HEK293 (cell line): ENCODE results near the gene TBX3.

Experiments
- FEZF1 ChIP-seq: fragments of 450-650 bp; formaldehyde crosslinking; IDR thresholded peaks from 2 replicates; pipeline ENCODE4 v1.5.1; 2016; ENCODE audit warnings: missing biosample characterization, missing genetic modification characterization
- GLIS2 ChIP-seq: fragments of 450-650 bp; formaldehyde crosslinking; IDR thresholded peaks from 2 replicates; pipeline ENCODE4 v1.5.1; 2016; ENCODE audit warnings: missing biosample characterization, missing genetic modification characterization
- KLF1 ChIP-seq: fragments of 450-650 bp; formaldehyde crosslinking; IDR thresholded peaks from 2 replicates; pipeline ENCODE4 v1.5.1; 2016; ENCODE audit warnings: missing biosample characterization, missing genetic modification characterization
- OVOL3 ChIP-seq: fragments of 450-650 bp; formaldehyde crosslinking; IDR thresholded peaks from 2 replicates; pipeline ENCODE4 v1.5.1; 2016; ENCODE audit warnings: missing biosample characterization, missing genetic modification characterization
- SP7 ChIP-seq: fragments of 450-650 bp; formaldehyde crosslinking; IDR thresholded peaks from 2 replicates; pipeline ENCODE4 v1.5.1; 2016; ENCODE audit warnings: missing biosample characterization, missing genetic modification characterization
- ZEB2 ChIP-seq: fragments of 450-650 bp; formaldehyde crosslinking; IDR thresholded peaks from 2 replicates; pipeline ENCODE4 v1.5.1; 2016; ENCODE audit warnings: missing biosample characterization, missing genetic modification characterization
- ZFP41 ChIP-seq: fragments of 450-650 bp; formaldehyde crosslinking; IDR thresholded peaks from 2 replicates; pipeline ENCODE4 v1.5.1; 2016; ENCODE audit warnings: missing biosample characterization, missing genetic modification characterization, borderline replicate concordance
- ZFP69B ChIP-seq: fragments of 450-650 bp; formaldehyde crosslinking; IDR thresholded peaks from 2 replicates; pipeline ENCODE4 v1.5.1; 2016; ENCODE audit warnings: missing biosample characterization, missing genetic modification characterization
- ZIC2 ChIP-seq: fragments of 450-650 bp; formaldehyde crosslinking; IDR thresholded peaks from 2 replicates; pipeline ENCODE4 v1.5.1; 2016; ENCODE audit warnings: missing biosample characterization, missing genetic modification characterization
- ZNF10 ChIP-seq: fragments of 450-650 bp; formaldehyde crosslinking; IDR thresholded peaks from 2 replicates; pipeline ENCODE4 v1.5.1; 2017; ENCODE audit warnings: missing biosample characterization, missing genetic modification characterization
- ZNF146 ChIP-seq: fragments of 450-650 bp; formaldehyde crosslinking; IDR thresholded peaks from 2 replicates; pipeline ENCODE4 v1.5.1; 2016; ENCODE audit warnings: missing biosample characterization, missing genetic modification characterization
- ZNF174 ChIP-seq: fragments of 450-650 bp; formaldehyde crosslinking; IDR thresholded peaks from 2 replicates; pipeline ENCODE4 v1.5.0; 2017; ENCODE audit warnings: missing biosample characterization, mild to moderate bottlenecking, missing genetic modification characterization
- ZNF19 ChIP-seq: fragments of 450-650 bp; formaldehyde crosslinking; IDR thresholded peaks from 2 replicates; pipeline ENCODE4; 2016; ENCODE audit warnings: missing biosample characterization, missing genetic modification characterization, low read depth
- ZNF221 ChIP-seq: fragments of 450-650 bp; formaldehyde crosslinking; IDR thresholded peaks from 2 replicates; pipeline ENCODE4 v1.5.1; 2017; ENCODE audit warnings: missing biosample characterization, missing genetic modification characterization, borderline replicate concordance
- ZNF324 ChIP-seq: fragments of 450-650 bp; formaldehyde crosslinking; IDR thresholded peaks from 2 replicates; pipeline ENCODE4 v1.5.1; 2016; ENCODE audit warnings: missing biosample characterization, missing genetic modification characterization
- ZNF335 ChIP-seq: fragments of 450-650 bp; formaldehyde crosslinking; conservative IDR thresholded peaks from 2 replicates; pipeline ENCODE4 v1.5.1; 2016; ENCODE audit warnings: missing biosample characterization, missing genetic modification characterization
- ZNF341 ChIP-seq: fragments of 450-650 bp; formaldehyde crosslinking; IDR thresholded peaks from 2 replicates; pipeline ENCODE4; 2016; ENCODE audit warnings: low read depth, missing biosample characterization, missing genetic modification characterization
- ZNF423 ChIP-seq: fragments of 450-650 bp; formaldehyde crosslinking; IDR thresholded peaks from 2 replicates; pipeline ENCODE4 v1.5.1; 2016; ENCODE audit warnings: missing biosample characterization, missing genetic modification characterization
- ZNF433 ChIP-seq: fragments of 450-650 bp; formaldehyde crosslinking; IDR thresholded peaks from 2 replicates; pipeline ENCODE4 v1.5.1; 2016; ENCODE audit warnings: missing biosample characterization, missing genetic modification characterization, low read depth
- ZNF549 ChIP-seq: fragments of 450-650 bp; IDR thresholded peaks from 2 replicates; pipeline ENCODE4 v1.5.1; 2018; ENCODE audit warnings: missing biosample characterization, missing genetic modification characterization, mild to moderate bottlenecking, inconsistent platforms, moderate library complexity
- ZNF555 ChIP-seq: fragments of 450-650 bp; formaldehyde crosslinking; conservative IDR thresholded peaks from 2 replicates; pipeline ENCODE4 v1.5.1; 2017; ENCODE audit warnings: missing biosample characterization, mild to moderate bottlenecking, missing genetic modification characterization, inconsistent platforms
- ZNF596 ChIP-seq: fragments of 450-650 bp; IDR thresholded peaks from 2 replicates; pipeline ENCODE4 v1.5.0; 2018; ENCODE audit warnings: missing biosample characterization, mild to moderate bottlenecking, missing genetic modification characterization, moderate library complexity
- ZNF785 ChIP-seq: fragments of 450-650 bp; formaldehyde crosslinking; IDR thresholded peaks from 2 replicates; pipeline ENCODE4 v1.5.1; 2016; ENCODE audit warnings: missing biosample characterization, missing genetic modification characterization
- ZNF843 ChIP-seq: fragments of 450-650 bp; formaldehyde crosslinking; IDR thresholded peaks from 2 replicates; pipeline ENCODE4 v1.5.1; 2016; ENCODE audit warnings: missing biosample characterization, missing genetic modification characterization
- ZSCAN30 ChIP-seq: fragments of 450-650 bp; IDR thresholded peaks from 2 replicates; pipeline ENCODE4 v1.5.1; 2018; ENCODE audit warnings: missing biosample characterization, mild to moderate bottlenecking, missing genetic modification characterization, moderate library complexity
- TF ChIP-seq, protein P1 (sequence below): fragments of 450-650 bp; formaldehyde crosslinking; IDR thresholded peaks from 2 replicates; pipeline ENCODE4 v1.5.1; 2017; ENCODE audit warnings: missing biosample characterization, mild to moderate bottlenecking, missing genetic modification characterization, moderate library complexity
- TF ChIP-seq, protein P2 (sequence below): fragments of 450-650 bp; formaldehyde crosslinking; IDR thresholded peaks from 2 replicates; pipeline ENCODE4 v1.5.1; 2016; ENCODE audit warnings: missing biosample characterization, missing genetic modification characterization
- TF ChIP-seq, protein P3 (sequence below): fragments of 450-650 bp; formaldehyde crosslinking; IDR thresholded peaks from 2 replicates; pipeline ENCODE4 v1.5.1; 2016; ENCODE audit warnings: missing biosample characterization, missing genetic modification characterization
- TF ChIP-seq, protein P4 (sequence below): fragments of 450-650 bp; formaldehyde crosslinking; IDR thresholded peaks from 2 replicates; pipeline ENCODE4 v1.5.1; 2016; ENCODE audit warnings: missing biosample characterization, missing genetic modification characterization
- TF ChIP-seq, protein P5 (sequence below): fragments of 450-650 bp; formaldehyde crosslinking; IDR thresholded peaks from 2 replicates; pipeline ENCODE4 v1.5.1; 2016; ENCODE audit warnings: missing biosample characterization, missing genetic modification characterization, low read depth
- TF ChIP-seq, protein P6 (sequence below): IDR thresholded peaks from 2 replicates; pipeline ENCODE4 v1.6.1; 2011; ENCODE audit warnings: mild to moderate bottlenecking, low read depth, low read length, borderline replicate concordance

TBX3 gene

DNA sequence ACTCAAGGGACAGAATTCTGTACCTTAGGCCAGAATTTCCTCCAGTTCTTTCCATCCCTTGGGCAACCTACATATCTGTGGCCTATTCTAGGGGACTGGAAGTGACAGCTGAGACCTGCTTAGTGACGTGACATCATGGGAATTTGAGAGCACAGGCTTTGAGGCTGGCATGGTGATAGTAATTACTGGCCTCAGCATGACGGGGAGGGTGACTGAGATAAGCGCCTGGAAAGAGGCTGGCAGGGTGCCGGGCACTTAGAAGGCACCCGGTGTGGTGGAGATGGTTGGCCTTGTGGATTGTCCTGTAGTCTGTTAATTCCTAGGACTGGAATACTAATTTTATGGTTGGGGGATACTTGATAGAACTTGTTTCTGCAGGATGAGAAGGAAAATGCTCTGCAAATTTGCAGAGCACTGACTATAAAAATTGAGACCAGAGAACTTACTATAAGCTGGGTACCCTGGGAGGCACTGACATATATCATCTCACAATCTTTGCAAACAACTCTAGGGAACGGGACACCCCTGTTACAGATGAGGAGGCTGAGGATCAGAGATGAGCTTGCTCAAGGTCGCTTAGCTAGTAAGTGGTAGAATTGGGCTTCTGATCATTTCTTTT, 42.2 kb upstream of the TBX3 start (continued):
- TF ChIP-seq ZNF549 (tag by site-specific recombination) (no peak), ZNF843 (tag by site-specific recombination) (peak; percentile 63), ZFP41 (tag by site-specific recombination) (no peak), GLIS2 (tag by site-specific recombination) (0 out of 2 replicates have a peak, but pooled peaks have one; percentile 31), ZNF221 (tag by site-specific recombination) (no peak), ZNF146 (tag by site-specific recombination) (no peak), OVOL3 (tag by site-specific recombination) (no peak), FEZF1 (peak; percentile 92), ZNF423 (tag by site-specific recombination) (peak; percentile 87), ZIC2 (tag by site-specific recombination) (peak; percentile 98), ZNF433 (tag by site-specific recombination) (no peak), ZNF596 (tag by site-specific recombination) (no peak), ZEB2 (tag by site-specific recombination) (peak; percentile 42; the same call in 1 of the 2 replicates), ZNF19 (tag by site-specific recombination) (no peak), SP7 (tag by site-specific recombination) (peak; percentile 90), ZNF785 (tag by site-specific recombination) (no peak), ZFP69B (tag by site-specific recombination) (peak; percentile 48; the same call in 1 of the 2 replicates), ZNF10 (peak; percentile 26; the same call in 1 of the 2 replicates), ZNF335 (tag by site-specific recombination) (peak; percentile 68), ZSCAN30 (tag by site-specific recombination) (peak; percentile 51; the same call in 1 of the 2 replicates), ZNF341 (peak; percentile 72), ZNF555 (tag by site-specific recombination) (no peak), ZNF174 (tag by site-specific recombination) (no peak), KLF1 (no peak), ZNF324 (tag by site-specific recombination) (no peak)
- TF ChIP-seq, protein P1, sequence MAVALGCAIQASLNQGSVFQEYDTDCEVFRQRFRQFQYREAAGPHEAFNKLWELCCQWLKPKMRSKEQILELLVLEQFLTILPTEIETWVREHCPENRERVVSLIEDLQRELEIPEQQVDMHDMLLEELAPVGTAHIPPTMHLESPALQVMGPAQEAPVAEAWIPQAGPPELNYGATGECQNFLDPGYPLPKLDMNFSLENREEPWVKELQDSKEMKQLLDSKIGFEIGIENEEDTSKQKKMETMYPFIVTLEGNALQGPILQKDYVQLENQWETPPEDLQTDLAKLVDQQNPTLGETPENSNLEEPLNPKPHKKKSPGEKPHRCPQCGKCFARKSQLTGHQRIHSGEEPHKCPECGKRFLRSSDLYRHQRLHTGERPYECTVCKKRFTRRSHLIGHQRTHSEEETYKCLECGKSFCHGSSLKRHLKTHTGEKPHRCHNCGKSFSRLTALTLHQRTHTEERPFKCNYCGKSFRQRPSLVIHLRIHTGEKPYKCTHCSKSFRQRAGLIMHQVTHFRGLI (tag by site-specific recombination): peak; percentile 89
- TF ChIP-seq, protein P2, sequence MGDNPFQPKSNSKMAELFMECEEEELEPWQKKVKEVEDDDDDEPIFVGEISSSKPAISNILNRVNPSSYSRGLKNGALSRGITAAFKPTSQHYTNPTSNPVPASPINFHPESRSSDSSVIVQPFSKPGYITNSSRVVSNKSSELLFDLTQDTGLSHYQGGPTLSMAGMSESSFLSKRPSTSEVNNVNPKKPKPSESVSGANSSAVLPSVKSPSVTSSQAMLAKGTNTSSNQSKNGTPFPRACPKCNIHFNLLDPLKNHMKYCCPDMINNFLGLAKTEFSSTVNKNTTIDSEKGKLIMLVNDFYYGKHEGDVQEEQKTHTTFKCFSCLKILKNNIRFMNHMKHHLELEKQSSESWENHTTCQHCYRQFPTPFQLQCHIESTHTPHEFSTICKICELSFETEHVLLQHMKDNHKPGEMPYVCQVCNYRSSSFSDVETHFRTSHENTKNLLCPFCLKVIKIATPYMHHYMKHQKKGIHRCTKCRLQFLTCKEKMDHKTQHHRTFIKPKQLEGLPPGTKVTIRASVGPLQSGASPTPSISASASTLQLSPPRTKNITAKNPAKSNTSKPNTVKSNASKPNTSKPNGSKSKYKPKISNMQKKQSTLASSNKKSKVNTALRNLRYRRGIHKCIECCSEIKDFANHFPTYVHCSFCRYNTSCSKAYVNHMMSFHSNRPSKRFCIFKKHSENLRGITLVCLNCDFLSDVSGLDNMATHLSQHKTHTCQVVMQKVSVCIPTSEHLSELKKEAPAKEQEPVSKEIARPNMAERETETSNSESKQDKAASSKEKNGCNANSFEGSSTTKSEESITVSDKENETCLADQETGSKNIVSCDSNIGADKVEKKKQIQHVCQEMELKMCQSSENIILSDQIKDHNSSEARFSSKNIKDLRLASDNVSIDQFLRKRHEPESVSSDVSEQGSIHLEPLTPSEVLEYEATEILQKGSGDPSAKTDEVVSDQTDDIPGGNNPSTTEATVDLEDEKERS (tag by site-specific recombination): no peak
- TF ChIP-seq, protein P3, sequence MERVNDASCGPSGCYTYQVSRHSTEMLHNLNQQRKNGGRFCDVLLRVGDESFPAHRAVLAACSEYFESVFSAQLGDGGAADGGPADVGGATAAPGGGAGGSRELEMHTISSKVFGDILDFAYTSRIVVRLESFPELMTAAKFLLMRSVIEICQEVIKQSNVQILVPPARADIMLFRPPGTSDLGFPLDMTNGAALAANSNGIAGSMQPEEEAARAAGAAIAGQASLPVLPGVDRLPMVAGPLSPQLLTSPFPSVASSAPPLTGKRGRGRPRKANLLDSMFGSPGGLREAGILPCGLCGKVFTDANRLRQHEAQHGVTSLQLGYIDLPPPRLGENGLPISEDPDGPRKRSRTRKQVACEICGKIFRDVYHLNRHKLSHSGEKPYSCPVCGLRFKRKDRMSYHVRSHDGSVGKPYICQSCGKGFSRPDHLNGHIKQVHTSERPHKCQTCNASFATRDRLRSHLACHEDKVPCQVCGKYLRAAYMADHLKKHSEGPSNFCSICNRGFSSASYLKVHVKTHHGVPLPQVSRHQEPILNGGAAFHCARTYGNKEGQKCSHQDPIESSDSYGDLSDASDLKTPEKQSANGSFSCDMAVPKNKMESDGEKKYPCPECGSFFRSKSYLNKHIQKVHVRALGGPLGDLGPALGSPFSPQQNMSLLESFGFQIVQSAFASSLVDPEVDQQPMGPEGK (tag by site-specific recombination): peak; percentile 33
- TF ChIP-seq, protein P4, sequence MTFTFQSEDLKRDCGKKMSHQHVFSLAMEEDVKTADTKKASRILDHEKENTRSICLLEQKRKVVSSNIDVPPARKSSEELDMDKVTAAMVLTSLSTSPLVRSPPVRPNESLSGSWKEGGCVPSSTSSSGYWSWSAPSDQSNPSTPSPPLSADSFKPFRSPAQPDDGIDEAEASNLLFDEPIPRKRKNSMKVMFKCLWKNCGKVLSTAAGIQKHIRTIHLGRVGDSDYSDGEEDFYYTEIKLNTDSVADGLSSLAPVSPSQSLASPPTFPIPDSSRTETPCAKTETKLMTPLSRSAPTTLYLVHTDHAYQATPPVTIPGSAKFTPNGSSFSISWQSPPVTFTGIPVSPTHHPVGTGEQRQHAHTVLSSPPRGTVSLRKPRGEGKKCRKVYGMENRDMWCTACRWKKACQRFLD (tag by site-specific recombination): no peak
- TF ChIP-seq, protein P5, sequence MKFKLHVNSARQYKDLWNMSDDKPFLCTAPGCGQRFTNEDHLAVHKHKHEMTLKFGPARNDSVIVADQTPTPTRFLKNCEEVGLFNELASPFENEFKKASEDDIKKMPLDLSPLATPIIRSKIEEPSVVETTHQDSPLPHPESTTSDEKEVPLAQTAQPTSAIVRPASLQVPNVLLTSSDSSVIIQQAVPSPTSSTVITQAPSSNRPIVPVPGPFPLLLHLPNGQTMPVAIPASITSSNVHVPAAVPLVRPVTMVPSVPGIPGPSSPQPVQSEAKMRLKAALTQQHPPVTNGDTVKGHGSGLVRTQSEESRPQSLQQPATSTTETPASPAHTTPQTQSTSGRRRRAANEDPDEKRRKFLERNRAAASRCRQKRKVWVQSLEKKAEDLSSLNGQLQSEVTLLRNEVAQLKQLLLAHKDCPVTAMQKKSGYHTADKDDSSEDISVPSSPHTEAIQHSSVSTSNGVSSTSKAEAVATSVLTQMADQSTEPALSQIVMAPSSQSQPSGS (tag by site-specific recombination): peak; percentile 88
- TF ChIP-seq, protein P6, sequence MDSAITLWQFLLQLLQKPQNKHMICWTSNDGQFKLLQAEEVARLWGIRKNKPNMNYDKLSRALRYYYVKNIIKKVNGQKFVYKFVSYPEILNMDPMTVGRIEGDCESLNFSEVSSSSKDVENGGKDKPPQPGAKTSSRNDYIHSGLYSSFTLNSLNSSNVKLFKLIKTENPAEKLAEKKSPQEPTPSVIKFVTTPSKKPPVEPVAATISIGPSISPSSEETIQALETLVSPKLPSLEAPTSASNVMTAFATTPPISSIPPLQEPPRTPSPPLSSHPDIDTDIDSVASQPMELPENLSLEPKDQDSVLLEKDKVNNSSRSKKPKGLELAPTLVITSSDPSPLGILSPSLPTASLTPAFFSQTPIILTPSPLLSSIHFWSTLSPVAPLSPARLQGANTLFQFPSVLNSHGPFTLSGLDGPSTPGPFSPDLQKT: no peak
